ENCODE data around the gene SCAMP4. TPM values are rescaled to one million over a fixed set of nuclear protein-coding genes. Genes with fewer than 3 reads are reported as not detected.
A peak's percentile ranks its signal among the peaks of the same experiment; 100 is the strongest.

The SCAMP4 gene
- total RNA-seq, 1 experiment from 2014 or later = 73.3 TPM

GRCh38 chr19:1912760-1913505 lies 7.7 kb downstream of the SCAMP4 start:
- no peak for DNase-seq (ENCODE audit: low spot score)

GRCh38 chr19:1913781-1914577 lies 8.8 kb downstream of the SCAMP4 start:
- no peak for DNase-seq (ENCODE audit: low spot score)

GRCh38 chr19:1914826-1915341 lies 9.7 kb downstream of the SCAMP4 start:
- no peak for DNase-seq (ENCODE audit: low spot score)

GRCh38 chr19:1917146-1917545 lies 11.9 kb downstream of the SCAMP4 start:
- no peak for DNase-seq (ENCODE audit: low spot score)

- no peak for DNase-seq (ENCODE audit: low spot score)
These were observed 12.7 kb downstream of the SCAMP4 start for GRCh38 chr19:1917926-1918325.

GRCh38 chr19:1918975-1919374 lies 13.8 kb downstream of the SCAMP4 start:
- no peak for DNase-seq (ENCODE audit: low spot score)

- no peak for DNase-seq (ENCODE audit: low spot score)
These were observed 15.4 kb downstream of the SCAMP4 start for GRCh38 chr19:1920644-1921043.

GRCh38 chr19:1921326-1921725 lies 16.1 kb downstream of the SCAMP4 start:
- DNase-seq (ENCODE audit: low spot score) = no peak

- no peak for DNase-seq (ENCODE audit: low spot score)
These were observed 16.6 kb downstream of the SCAMP4 start for GRCh38 chr19:1921825-1922224.

GRCh38 chr19:1922803-1923202 lies 17.6 kb downstream of the SCAMP4 start:
- no peak for DNase-seq (ENCODE audit: low spot score)

- DNase-seq (ENCODE audit: low spot score) = no peak
These were observed 18.1 kb downstream of the SCAMP4 start for GRCh38 chr19:1923319-1923718.

- DNase-seq (ENCODE audit: low spot score) = no peak
These were observed 19.2 kb downstream of the SCAMP4 start for GRCh38 chr19:1924320-1924961.

GRCh38 chr19:1925544-1925943 lies 20.3 kb downstream of the SCAMP4 start:
- DNase-seq (ENCODE audit: low spot score) = no peak

GRCh38 chr19:1929021-1929742 lies 24.0 kb downstream of the SCAMP4 start:
- DNase-seq (ENCODE audit: low spot score) = peak; percentile 67

GRCh38 chr19:1931445-1931844 lies 26.2 kb downstream of the SCAMP4 start:
- DNase-seq (ENCODE audit: low spot score) = no peak

- no peak for DNase-seq (ENCODE audit: low spot score)
These were observed 27.2 kb downstream of the SCAMP4 start for GRCh38 chr19:1932395-1932794.

GRCh38 chr19:1933244-1933643 lies 28.0 kb downstream of the SCAMP4 start:
- DNase-seq (ENCODE audit: low spot score) = no peak

- DNase-seq (ENCODE audit: low spot score) = no peak
These were observed 28.7 kb downstream of the SCAMP4 start for GRCh38 chr19:1933942-1934341.

- no peak for DNase-seq (ENCODE audit: low spot score)
These were observed 30.4 kb downstream of the SCAMP4 start for GRCh38 chr19:1935484-1936208.

GRCh38 chr19:1936430-1936829 lies 31.2 kb downstream of the SCAMP4 start:
- DNase-seq (ENCODE audit: low spot score) = no peak

Measured in HT-29 (cell line).